ENCODE measurements around the gene VAV1.

GRCh38 chr19:6750062-6750461, 22.4 kb upstream of the VAV1 start:
- TF ChIP-seq CTCF (IDR thresholded peaks at IDR 0.05), result no peak
- no peak for TF ChIP-seq POLR2A (IDR thresholded peaks at IDR 0.05)

All from esophagus squamous epithelium (tissue), 4 donors.